Liver (tissue), 9 donors: ENCODE results near the gene SPINK1. TPM values are rescaled to one million over a fixed set of nuclear protein-coding genes. Genes with fewer than 3 reads are reported as not detected.
"Not testable (repeated sequence)": the region's sequence is repeated elsewhere in the genome, so short reads cannot be mapped to it uniquely, and the experiment has no call there.

Experiments used
- DNase-seq: peaks from one replicate; pipeline ENCODE4 v3.0.0-alpha.2; 2017; ENCODE audit warnings: low spot score
- H3K27ac ChIP-seq, 2 donors: one replicate each; pipeline ENCODE4 v1.7.0; 2013; ENCODE audit warnings: inconsistent platforms in 2 of 2, low read length in 2 of 2, control low read depth in 1 of 2, low read depth in 1 of 2, mild to moderate bottlenecking in 1 of 2
- H3K27me3 ChIP-seq, 4 donors: one replicate each; pipeline versions ENCODE4 v1.6.1 to v1.7.0; 2013; ENCODE audit warnings: low read length in 3 of 4, inconsistent platforms in 1 of 4, mild to moderate bottlenecking in 1 of 4, moderate library complexity in 1 of 4; ENCODE audit not compliant: control insufficient read depth in 4 of 4, insufficient read depth in 4 of 4
- H3K36me3 ChIP-seq, 4 donors: one replicate each; pipeline versions ENCODE4 v1.6.1 to v1.7.0; 2013; ENCODE audit warnings: low read length in 3 of 4, mild to moderate bottlenecking in 3 of 4, low read depth in 1 of 4, moderate library complexity in 1 of 4; ENCODE audit not compliant: control insufficient read depth in 4 of 4, insufficient read depth in 3 of 4
- H3K4me1 ChIP-seq, 4 donors: one replicate each; pipeline versions ENCODE4 v1.6.1 to v1.7.0; 2013; ENCODE audit warnings: low read length in 3 of 4, mild to moderate bottlenecking in 3 of 4, moderate library complexity in 1 of 4; ENCODE audit not compliant: control insufficient read depth in 4 of 4, insufficient read depth in 4 of 4
- H3K4me3 ChIP-seq, 3 donors: one replicate each; pipeline versions ENCODE4 v1.6.1 to v1.7.0; 2013; ENCODE audit warnings: low read length in 3 of 3, control low read depth in 1 of 3, low read depth in 1 of 3, mild to moderate bottlenecking in 1 of 3
- H3K9ac ChIP-seq, 2 donors: one replicate each; pipeline ENCODE4 v1.7.0; 2013; ENCODE audit warnings: low read length in 2 of 2, mild to moderate bottlenecking in 2 of 2, moderate library complexity in 2 of 2, control low read depth in 1 of 2, low read depth in 1 of 2
- H3K9me3 ChIP-seq, 4 donors: one replicate each; pipeline versions ENCODE4 v1.6.1 to v1.7.0; 2013; ENCODE audit warnings: low read length in 3 of 4; ENCODE audit not compliant: control insufficient read depth in 4 of 4
- ATF3 ChIP-seq: IDR thresholded peaks from 2 replicates; pipeline ENCODE4 v1.6.1; 2016; ENCODE audit warnings: antibody characterized with exemption
- CTCF ChIP-seq: fragments of 150-350 bp; IDR thresholded peaks from 2 replicates; pipeline ENCODE4 v1.5.1; 2017; ENCODE audit warnings: improper control_type of control experiment, low read depth, low read length; ENCODE audit not compliant: missing input control
- EGR1 ChIP-seq, 2 donors: IDR thresholded peaks; 2 replicates each; pipeline ENCODE4 v1.6.1; 2016 to 2018; ENCODE audit warnings: antibody characterized with exemption in 2 of 2, low read depth in 2 of 2
- FOXA1 ChIP-seq: IDR thresholded peaks from 2 replicates; pipeline ENCODE4 v1.6.1; 2016; ENCODE audit warnings: antibody characterized with exemption
- FOXA2 ChIP-seq: IDR thresholded peaks from 2 replicates; pipeline ENCODE4 v1.6.1; 2016; ENCODE audit warnings: antibody characterized with exemption
- GABPA ChIP-seq, 2 donors: IDR thresholded peaks in 1 of 2; conservative IDR thresholded peaks in 1 of 2; 2 replicates each; pipeline ENCODE4 v1.6.1; 2016; ENCODE audit warnings: antibody characterized with exemption in 2 of 2, mild to moderate bottlenecking in 1 of 2, moderate library complexity in 1 of 2
- HNF4A ChIP-seq, 2 donors: conservative IDR thresholded peaks; 2 replicates each; pipeline ENCODE4 v1.6.1; 2016; ENCODE audit warnings: antibody characterized with exemption in 2 of 2, mild to moderate bottlenecking in 2 of 2
- HNF4G ChIP-seq: IDR thresholded peaks from 2 replicates; pipeline ENCODE4 v1.6.1; 2016; ENCODE audit warnings: antibody characterized with exemption
- NR2F2 ChIP-seq: IDR thresholded peaks from 2 replicates; pipeline ENCODE4 v1.6.1; 2016; ENCODE audit warnings: antibody characterized with exemption
- RAD21 ChIP-seq, 2 donors: IDR thresholded peaks; 2 replicates each; pipeline ENCODE4 v1.6.1; 2016; ENCODE audit warnings: antibody characterized with exemption in 2 of 2, mild to moderate bottlenecking in 2 of 2
- SP1 ChIP-seq: IDR thresholded peaks from 2 replicates; pipeline ENCODE4 v1.6.1; 2018; ENCODE audit warnings: antibody characterized with exemption, mild to moderate bottlenecking
- TAF1 ChIP-seq: conservative IDR thresholded peaks from 2 replicates; pipeline ENCODE4 v1.6.1; 2016; ENCODE audit warnings: antibody characterized with exemption, mild to moderate bottlenecking
- YY1 ChIP-seq: IDR thresholded peaks from 2 replicates; pipeline ENCODE4 v1.6.1; 2016; ENCODE audit warnings: antibody characterized with exemption, mild to moderate bottlenecking
- WGBS: extraction: QIAGEN DNeasy Blood & Tissue Kit; methylation state at CpG from one replicate; pipeline ENCODE4 v1.1.7; 2013; 5-methylcytosine and 5-hydroxymethylcytosine counted together
- polyA plus RNA-seq, 2 donors: library from polyadenylated mRNA; stranded (reverse) in 1 of 2; unstranded in 1 of 2; fragments of 200-250 nt in 1 of 2; fragments of >200 nt in 1 of 2; fragmentation: Nextera tagmentation in 1 of 2; extraction: Ambion mirVana in 1 of 2; gene quantifications; one replicate each; pipeline versions ENCODE4 v1.2.1 to v1.2.3, GENCODE V29; 2013 to 2015
- total RNA-seq, 2 donors: library from RNA; depleted of rRNA; stranded (reverse); fragments of >200 nt; gene quantifications; one replicate each; pipeline ENCODE4 v1.2.3, GENCODE V29; 2014
- TF ChIP-seq, protein P1 (sequence below): IDR thresholded peaks from 2 replicates; pipeline ENCODE4 v1.6.1; 2016; ENCODE audit warnings: antibody characterized with exemption
- TF ChIP-seq, protein P2 (sequence below): IDR thresholded peaks from 2 replicates; pipeline ENCODE4 v1.6.1; 2016; ENCODE audit warnings: antibody characterized with exemption
- TF ChIP-seq, protein P3 (sequence below): IDR thresholded peaks from 2 replicates; pipeline ENCODE4 v1.6.1; 2016; ENCODE audit warnings: antibody characterized with exemption, mild to moderate bottlenecking
- donor health status: healthy.
- donor health status: healthy.
- donor health status: healthy.
- donor health status: healthy.
- donor health status: healthy.

Gene SPINK1
- total and polyA plus RNA-seq, 4 donors, result 0.33 to 2,026 (median 116) TPM

- 62% methylated on average over 3 of the region's 3 CpGs for WGBS
- peaks cover 0 to 30% (median 15%) of the 10 kb centered on the region in 4 donors for H3K4me1 ChIP-seq
- H3K9me3 ChIP-seq, result no peaks in the 10 kb centered on the region
- no peak overlapping the region for H3K4me3 ChIP-seq
- H3K36me3 ChIP-seq, result no peaks in the 10 kb centered on the region
- no peaks in the 10 kb centered on the region for H3K27me3 ChIP-seq
- H3K27ac ChIP-seq, result no peak overlapping the region
- H3K9ac ChIP-seq, result no peak overlapping the region
- no peak for DNase-seq
- TF ChIP-seq RAD21 (IDR thresholded peaks at IDR 0.05) (no peak), ATF3 (no peak), FOXA2 (no peak), EGR1 (IDR thresholded peaks at IDR 0.05; ENCODE audit: low read depth in 2 of 2) (no peak), GABPA (IDR thresholded peaks at IDR 0.05 in 1 of 2, conservative IDR thresholded peaks at IDR 0.05 in 1 of 2) (no peak)
- TF ChIP-seq, protein P1, sequence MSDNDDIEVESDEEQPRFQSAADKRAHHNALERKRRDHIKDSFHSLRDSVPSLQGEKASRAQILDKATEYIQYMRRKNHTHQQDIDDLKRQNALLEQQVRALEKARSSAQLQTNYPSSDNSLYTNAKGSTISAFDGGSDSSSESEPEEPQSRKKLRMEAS, result no peak
Observed at GRCh38 chr5:147804334-147804733, 27.1 kb downstream of the SPINK1 start.

GRCh38 chr5:147803926-147804325 is 27.5 kb downstream of the SPINK1 start:
- H3K27ac ChIP-seq, result no peak overlapping the region
- 0% methylated on average over 1 of the region's 1 CpG for WGBS
- TF ChIP-seq NR2F2, result no peak
- TF ChIP-seq, protein P2, sequence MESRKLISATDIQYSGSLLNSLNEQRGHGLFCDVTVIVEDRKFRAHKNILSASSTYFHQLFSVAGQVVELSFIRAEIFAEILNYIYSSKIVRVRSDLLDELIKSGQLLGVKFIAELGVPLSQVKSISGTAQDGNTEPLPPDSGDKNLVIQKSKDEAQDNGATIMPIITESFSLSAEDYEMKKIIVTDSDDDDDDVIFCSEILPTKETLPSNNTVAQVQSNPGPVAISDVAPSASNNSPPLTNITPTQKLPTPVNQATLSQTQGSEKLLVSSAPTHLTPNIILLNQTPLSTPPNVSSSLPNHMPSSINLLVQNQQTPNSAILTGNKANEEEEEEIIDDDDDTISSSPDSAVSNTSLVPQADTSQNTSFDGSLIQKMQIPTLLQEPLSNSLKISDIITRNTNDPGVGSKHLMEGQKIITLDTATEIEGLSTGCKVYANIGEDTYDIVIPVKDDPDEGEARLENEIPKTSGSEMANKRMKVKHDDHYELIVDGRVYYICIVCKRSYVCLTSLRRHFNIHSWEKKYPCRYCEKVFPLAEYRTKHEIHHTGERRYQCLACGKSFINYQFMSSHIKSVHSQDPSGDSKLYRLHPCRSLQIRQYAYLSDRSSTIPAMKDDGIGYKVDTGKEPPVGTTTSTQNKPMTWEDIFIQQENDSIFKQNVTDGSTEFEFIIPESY, result no peak
- no peak for TF ChIP-seq EGR1 (IDR thresholded peaks at IDR 0.05; ENCODE audit: low read depth in 2 of 2)
- no peak for TF ChIP-seq HNF4G
- TF ChIP-seq YY1, result no peak
- no peak for TF ChIP-seq TAF1
- TF ChIP-seq SP1, result no peak
- H3K36me3 ChIP-seq, result no peaks in the 10 kb centered on the region
- no peaks in the 10 kb centered on the region for H3K27me3 ChIP-seq
- H3K4me3 ChIP-seq, result no peak overlapping the region
- no peaks in the 10 kb centered on the region for H3K9me3 ChIP-seq
- H3K4me1 ChIP-seq, result peaks cover 0 to 30% (median 15%) of the 10 kb centered on the region in 4 donors
- no peak for DNase-seq
- no peak overlapping the region for H3K9ac ChIP-seq

GRCh38 chr5:147803161-147803560 is 28.3 kb downstream of the SPINK1 start:
- not testable (repeated sequence) for H3K27me3 ChIP-seq
- peaks cover 0 to 30% (median 15%) of the 10 kb centered on the region in 4 donors for H3K4me1 ChIP-seq
- WGBS, result 83% methylated on average over 3 of the region's 3 CpGs

GRCh38 chr5:147801461-147801860 is 30.0 kb downstream of the SPINK1 start:
- WGBS, result 47% methylated on average over 1 of the region's 1 CpG
- H3K27ac ChIP-seq, result no peak overlapping the region
- no peak for DNase-seq
- TF ChIP-seq SP1 (peak; percentile 65), EGR1 (IDR thresholded peaks at IDR 0.05; ENCODE audit: low read depth in 2 of 2) (peak in 1 of 2 donors; percentile 32), HNF4A (conservative IDR thresholded peaks at IDR 0.05) (peak; percentile 82 to 91), FOXA1 (peak; percentile 82), CTCF (no peak), NR2F2 (peak; percentile 95), ATF3 (no peak)
- TF ChIP-seq, protein P3, sequence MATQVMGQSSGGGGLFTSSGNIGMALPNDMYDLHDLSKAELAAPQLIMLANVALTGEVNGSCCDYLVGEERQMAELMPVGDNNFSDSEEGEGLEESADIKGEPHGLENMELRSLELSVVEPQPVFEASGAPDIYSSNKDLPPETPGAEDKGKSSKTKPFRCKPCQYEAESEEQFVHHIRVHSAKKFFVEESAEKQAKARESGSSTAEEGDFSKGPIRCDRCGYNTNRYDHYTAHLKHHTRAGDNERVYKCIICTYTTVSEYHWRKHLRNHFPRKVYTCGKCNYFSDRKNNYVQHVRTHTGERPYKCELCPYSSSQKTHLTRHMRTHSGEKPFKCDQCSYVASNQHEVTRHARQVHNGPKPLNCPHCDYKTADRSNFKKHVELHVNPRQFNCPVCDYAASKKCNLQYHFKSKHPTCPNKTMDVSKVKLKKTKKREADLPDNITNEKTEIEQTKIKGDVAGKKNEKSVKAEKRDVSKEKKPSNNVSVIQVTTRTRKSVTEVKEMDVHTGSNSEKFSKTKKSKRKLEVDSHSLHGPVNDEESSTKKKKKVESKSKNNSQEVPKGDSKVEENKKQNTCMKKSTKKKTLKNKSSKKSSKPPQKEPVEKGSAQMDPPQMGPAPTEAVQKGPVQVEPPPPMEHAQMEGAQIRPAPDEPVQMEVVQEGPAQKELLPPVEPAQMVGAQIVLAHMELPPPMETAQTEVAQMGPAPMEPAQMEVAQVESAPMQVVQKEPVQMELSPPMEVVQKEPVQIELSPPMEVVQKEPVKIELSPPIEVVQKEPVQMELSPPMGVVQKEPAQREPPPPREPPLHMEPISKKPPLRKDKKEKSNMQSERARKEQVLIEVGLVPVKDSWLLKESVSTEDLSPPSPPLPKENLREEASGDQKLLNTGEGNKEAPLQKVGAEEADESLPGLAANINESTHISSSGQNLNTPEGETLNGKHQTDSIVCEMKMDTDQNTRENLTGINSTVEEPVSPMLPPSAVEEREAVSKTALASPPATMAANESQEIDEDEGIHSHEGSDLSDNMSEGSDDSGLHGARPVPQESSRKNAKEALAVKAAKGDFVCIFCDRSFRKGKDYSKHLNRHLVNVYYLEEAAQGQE, result peak; percentile 49

More at GRCh38 chr5:147803161-147803560, 28.3 kb downstream of the SPINK1 start:
- not testable (repeated sequence) for H3K4me3 ChIP-seq, H3K9ac ChIP-seq, H3K27ac ChIP-seq, DNase-seq, H3K9me3 ChIP-seq, H3K36me3 ChIP-seq

More at GRCh38 chr5:147801461-147801860, 30.0 kb downstream of the SPINK1 start:
- Histone ChIP-seq H3K4me1 (peaks cover 0 to 30% (median 15%) of the 10 kb centered on the region in 4 donors), H3K9me3 (no peaks in the 10 kb centered on the region), H3K9ac (no peak overlapping the region), H3K27me3 (no peaks in the 10 kb centered on the region), H3K36me3 (no peaks in the 10 kb centered on the region), H3K4me3 (no peak overlapping the region)
